COLO668 (cell line): ENCODE results near the gene CYP4F12.

ENCODE experiments used
- DNase-seq: peaks from one replicate; lab custom pipeline; 2025; ENCODE audit not compliant: unreplicated experiment; lab: John Stamatoyannopoulos, UW

Gene CYP4F12

DNA sequence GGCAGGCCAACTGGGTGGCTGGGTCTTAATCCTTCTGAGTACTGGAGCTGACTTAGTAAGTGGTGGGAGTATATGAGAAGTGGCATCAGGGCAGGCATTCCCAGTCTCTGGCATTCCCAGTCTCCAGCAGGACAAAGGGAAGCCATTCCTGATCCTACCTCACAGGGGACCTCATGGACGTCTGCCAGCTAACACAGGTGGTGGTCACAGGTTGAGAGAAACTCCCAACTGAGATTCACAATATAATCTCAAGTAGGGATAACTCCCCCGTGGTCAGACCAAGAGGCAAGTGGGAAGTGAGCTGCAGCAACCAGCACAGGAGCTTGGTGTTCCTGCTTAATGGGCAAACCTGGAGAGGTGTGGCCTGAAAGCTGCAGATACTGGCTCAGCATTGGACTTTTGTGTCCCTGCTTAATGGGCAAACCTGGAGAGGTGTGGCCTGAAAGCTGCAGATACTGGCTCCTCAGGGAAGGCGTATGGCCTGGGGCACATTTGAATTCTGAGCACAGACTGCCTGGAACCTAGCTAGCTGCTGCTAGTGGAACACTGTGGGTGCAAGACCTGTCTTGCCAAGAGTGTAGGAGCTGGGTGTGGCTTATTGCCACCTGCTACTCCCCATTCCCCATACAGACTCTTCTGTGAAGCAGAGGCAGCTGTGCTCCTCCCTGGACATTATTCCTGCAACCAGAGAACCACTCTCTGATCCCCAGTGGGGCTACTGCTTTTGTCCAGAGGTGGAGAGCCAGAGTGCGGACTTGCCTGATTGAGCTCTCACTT, 29.1 kb downstream of the CYP4F12 start:
- peak; percentile 38 for DNase-seq

DNA sequence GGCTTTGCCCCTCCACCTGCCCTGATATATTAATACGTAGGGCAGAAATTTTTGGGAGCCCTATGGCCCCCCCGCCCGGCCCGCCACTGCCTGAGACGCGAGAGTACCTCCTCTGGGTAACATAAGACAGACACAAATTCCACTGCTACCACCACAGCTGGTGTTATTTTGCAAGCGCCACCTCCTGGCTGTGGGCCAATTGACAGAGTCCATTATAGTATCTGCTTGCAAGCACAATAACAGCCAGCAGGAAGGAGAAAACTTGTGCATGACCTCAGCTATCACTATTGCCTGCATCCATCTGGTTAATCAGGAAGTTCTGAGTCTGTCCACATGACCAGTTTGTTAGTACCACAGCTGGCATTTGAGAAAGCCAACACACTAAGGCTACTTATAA, 29.6 kb downstream of the CYP4F12 start:
- DNase-seq = peak; percentile 72

DNA sequence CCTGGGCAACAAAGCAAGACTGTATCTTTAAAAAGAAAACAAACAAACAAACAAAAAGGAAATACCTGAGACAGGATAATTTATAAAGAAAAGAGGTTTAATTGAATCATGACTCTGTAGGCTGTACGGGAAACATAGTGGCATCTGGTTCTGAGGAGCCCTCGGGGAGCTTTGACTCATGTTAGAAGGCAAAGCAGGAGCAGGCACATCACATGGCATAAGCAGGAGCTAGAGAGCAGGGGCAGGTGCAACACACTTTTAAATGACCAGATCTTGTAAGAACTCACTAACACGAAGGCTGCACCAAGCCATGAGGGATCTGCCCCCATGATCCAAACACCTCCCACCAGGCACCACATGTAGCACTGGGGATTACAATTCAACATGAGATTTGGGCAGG, 41.8 kb downstream of the CYP4F12 start:
- no peak for DNase-seq

DNA sequence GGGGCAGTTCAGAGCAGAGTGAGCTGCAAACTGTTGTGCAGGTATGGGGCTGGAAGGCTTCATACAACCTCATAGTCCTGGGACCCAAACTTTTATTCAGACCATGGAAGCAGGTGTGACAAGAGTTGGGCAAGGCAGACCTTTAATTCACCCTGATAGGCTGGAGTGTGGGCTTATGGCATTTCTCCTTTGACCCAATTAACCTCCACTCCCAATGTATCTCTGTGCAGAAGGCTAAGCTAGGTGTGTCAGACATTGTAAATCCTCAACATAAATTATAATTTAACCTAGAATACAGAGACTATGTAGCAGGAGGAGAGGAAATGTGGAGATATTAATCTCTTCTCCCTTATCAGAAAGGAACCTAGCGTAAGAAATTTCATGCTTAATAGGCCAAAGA, 42.8 kb downstream of the CYP4F12 start:
- DNase-seq = no peak

DNA sequence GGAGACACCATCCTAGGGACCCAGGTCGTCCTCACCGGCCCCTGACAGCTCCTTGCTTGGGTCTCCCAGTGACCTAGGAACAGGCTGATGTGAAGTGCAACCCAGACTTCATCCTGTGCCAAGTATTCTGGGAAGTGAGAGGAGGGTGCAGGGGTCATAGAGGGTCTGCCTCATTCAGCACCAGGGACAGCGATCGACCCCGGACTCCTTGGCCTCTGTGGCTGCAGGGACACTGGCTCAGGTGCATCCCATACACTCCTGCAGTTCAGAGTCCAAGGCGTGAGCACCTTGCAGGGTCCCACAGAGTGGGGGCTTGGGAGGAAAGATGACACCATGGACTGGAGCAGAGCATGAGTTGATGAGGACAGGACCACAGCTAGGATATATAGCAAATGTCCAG, 44.9 kb downstream of the CYP4F12 start:
- DNase-seq = no peak

DNA sequence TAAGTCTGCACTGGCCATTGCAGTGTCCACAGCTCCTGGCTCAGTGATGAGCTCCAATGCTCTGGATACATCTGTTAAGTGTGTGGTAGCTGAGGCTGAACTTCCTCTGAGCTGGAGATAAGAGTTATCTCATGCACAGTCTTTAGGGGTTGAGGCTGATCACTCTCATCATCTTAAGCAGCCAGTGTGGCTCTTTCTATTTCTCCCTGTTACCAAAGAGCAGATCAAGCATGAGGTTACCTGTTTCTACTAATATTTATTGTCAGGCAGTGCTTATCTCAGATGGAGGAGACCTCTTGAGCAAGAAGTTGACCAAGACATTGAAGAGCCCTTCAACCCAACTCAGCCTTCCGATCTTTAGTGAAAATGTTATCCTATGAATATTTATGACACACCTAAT, 48.4 kb downstream of the CYP4F12 start:
- DNase-seq = no peak

DNA sequence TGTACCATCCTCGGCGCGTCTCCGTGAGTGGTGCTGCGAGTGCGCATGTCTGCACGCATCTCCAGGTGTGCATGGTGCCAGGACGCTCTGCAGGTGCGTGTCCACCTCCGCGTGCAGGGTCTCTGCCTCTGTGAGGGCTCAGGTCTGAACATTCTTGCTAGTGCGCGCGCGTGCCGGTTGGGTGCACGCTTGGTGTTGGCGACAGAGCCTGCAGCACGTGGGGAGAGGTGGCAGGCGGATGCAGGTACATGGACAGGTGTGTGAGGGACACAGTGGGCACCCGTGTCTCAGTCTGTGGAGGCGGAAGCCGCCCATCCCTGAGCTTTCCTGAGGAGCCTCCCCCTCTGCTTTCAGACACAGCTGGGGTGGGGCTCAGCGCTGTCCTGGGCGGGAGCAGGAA, 50.1 kb downstream of the CYP4F12 start:
- DNase-seq = no peak

DNA sequence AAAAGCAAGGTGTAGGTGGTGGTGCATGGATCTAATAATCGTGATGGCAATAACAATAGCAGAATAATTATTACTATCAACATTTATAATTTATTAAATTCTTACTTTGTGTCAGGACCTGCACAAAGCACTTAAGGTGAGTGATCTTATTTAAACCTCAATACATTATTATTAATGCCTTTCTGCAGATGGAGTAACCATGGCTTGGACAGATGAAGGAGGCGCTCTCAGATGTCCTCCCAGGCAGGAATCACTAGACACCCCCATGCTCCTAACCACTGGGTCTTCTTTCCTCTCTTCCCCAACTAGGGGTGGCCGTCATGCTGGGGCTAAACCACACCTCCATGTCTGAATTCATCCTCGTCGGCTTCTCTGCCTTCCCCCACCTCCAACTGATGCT, 54.8 kb downstream of the CYP4F12 start, which contains the start of gene OR10H2:
Gene OR10H2 (plus strand): TSS at position 301 of the 400 bp plus-strand sequence. CDS start 20 bp downstream, at position 321.
- DNase-seq = no peak

DNA sequence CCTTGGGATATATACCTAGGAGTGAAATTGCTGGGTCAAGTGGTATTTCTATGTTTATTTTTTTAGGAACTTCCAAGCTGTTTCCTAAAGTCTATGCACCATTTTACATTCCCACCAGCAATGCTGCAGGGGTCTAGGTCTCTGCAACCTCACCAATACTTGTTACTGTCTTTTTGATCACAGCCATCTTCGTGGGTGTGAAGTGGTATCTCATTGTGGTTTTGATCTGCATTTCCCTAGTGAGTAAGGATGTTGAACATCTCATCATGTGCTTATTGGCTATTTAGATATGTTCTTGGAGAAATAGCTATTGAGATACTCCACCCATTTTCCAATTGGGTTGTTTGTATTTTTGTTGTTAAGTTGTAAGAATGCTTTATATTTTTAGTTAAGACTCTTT, 57.7 kb downstream of the CYP4F12 start:
- DNase-seq = no peak

DNA sequence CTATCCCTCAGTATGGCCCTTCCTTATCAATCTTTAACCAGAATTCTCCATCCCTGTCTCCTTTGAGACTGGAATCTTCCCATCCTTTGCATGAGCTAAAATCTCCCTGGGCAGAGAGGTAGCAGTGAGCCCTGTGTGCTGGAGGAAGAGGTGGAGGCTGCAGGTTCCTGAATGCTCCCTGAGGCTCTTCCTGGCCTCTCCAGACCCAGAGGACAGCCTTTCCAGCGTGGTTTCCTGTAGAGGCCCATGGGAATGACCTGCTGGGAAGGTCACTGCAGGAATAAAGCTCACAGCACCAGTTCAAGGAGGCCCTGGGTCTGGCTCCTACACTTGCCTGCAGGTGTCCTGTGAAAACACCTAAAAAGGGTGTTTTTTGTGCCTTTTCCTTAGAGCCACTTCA, 59.5 kb downstream of the CYP4F12 start:
- no peak for DNase-seq

DNA sequence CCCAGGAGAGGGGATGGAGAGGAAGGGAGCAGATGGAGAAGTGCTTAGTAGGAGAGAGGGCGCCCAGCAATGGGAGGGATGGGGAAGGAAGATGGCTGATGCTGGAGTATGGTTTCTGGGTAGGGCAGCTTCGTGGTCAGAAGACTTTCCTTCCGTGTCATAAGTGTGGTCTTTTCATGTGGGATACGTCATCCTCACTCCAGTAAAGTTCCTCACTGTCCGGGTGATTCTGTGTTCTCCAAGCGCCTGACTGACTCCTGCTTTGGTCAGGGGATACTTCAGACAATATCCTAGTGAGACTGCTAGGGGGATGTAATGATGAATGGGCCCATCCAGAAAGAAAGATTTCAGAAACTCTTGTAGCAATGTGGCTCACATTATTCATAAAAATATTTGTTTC, 61.0 kb downstream of the CYP4F12 start:
- DNase-seq = no peak

DNA sequence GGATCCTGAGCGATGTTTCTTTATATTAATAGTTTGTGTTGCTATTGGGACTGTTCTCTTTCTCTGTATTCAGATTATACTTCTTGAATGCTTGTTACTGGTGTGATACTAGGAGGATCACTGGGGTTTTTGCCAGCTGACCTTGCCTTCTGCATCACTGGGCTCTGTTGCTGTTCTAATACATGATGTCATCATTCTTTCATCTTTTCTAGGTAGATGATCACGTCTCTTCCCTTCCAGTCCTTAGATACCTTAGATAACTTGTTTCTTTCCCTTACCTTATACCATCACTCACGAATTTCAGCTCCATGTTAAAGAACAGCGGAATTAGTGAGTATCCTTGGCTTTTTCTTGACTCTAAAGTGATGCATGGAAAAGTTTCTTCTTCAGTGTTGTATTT, 64.8 kb downstream of the CYP4F12 start, which contains the start of gene OR10H3:
Gene OR10H3 (plus strand): TSS at position 264 of the 400 bp plus-strand sequence. CDS start 3,408 bp downstream, outside the sequence.
- no peak for DNase-seq

DNA sequence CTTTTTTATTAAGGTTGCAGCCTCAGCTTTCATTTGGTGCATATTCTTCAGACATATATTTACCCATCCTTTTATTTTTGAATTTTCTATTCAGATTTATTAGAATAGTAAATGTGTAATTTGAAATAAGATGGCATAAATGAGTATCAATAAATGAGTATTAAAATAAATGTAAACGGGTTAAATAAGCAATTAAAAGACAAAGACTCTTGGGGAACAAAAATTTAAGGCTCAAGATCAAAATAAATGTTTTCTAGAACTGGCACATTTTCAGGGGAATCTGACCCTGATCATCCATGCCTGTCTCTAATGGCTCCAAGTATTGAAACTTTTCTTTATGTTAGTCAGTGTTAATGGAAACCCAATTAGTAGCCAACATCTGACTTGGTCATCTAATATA, 67.9 kb downstream of the CYP4F12 start:
- no peak for DNase-seq
